ENCODE measurements around the gene CENPX.
"Not testable (repeated sequence)": the region's sequence is repeated elsewhere in the genome, so short reads cannot be mapped to it uniquely, and the experiment has no call there.

CENPX gene

GRCh38 chr17:81984773-81985410, 37.8 kb downstream of the CENPX start:
- Histone ChIP-seq H3K4me3 (ENCODE audit: low read length) (no peak overlapping the region), H3K27ac (ENCODE audit: low read length) (no peak overlapping the region), H3K4me2 (ENCODE audit: low read length) (no peak overlapping the region), H3K27me3 (ENCODE audit: low read depth, low read length) (no peaks in the 10 kb centered on the region), H3K9me3 (ENCODE audit: insufficient read depth, low read length) (no peaks in the 10 kb centered on the region), H4K20me1 (ENCODE audit: insufficient read depth, low read length) (no peaks in the 10 kb centered on the region), H3K4me1 (ENCODE audit: low read length) (no peaks in the 10 kb centered on the region), H3K36me3 (replicated peaks; ENCODE audit: low read depth, low read length) (peaks cover 12% of the 10 kb centered on the region), H3K79me2 (ENCODE audit: low read length) (no peaks in the 10 kb centered on the region), H2AFZ (ENCODE audit: low read depth, low read length) (no peak overlapping the region), H3K9ac (ENCODE audit: low read length) (no peak overlapping the region)
- TF ChIP-seq EZH2phosphoT487 (IDR thresholded peaks at IDR 0.05; ENCODE audit: low read depth) (no peak), CTCF (IDR thresholded peaks at IDR 0.05; ENCODE audit: low read depth, low read length) (no peak)

- Histone ChIP-seq H3K4me2 (ENCODE audit: low read length) (no peak overlapping the region), H3K27ac (ENCODE audit: low read length) (no peak overlapping the region)
Observed at GRCh38 chr17:81983639-81984373, 38.9 kb downstream of the CENPX start.

GRCh38 chr17:81983011-81983638, 39.6 kb downstream of the CENPX start:
- Histone ChIP-seq H3K9me3 (ENCODE audit: insufficient read depth, low read length) (no peaks in the 10 kb centered on the region), H4K20me1 (ENCODE audit: insufficient read depth, low read length) (no peaks in the 10 kb centered on the region), H3K79me2 (ENCODE audit: low read length) (peaks cover 4% of the 10 kb centered on the region; the same call in 1 of the 2 replicates), H2AFZ (ENCODE audit: low read depth, low read length) (no peak overlapping the region), H3K4me1 (ENCODE audit: low read length) (peaks cover 4% of the 10 kb centered on the region; the same call in 1 of the 2 replicates), H3K36me3 (replicated peaks; ENCODE audit: low read depth, low read length) (peaks cover 12% of the 10 kb centered on the region), H3K4me3 (ENCODE audit: low read length) (no peak overlapping the region), H3K27ac (ENCODE audit: low read length) (no peak overlapping the region), H3K4me2 (ENCODE audit: low read length) (no peak overlapping the region), H3K27me3 (ENCODE audit: low read depth, low read length) (no peaks in the 10 kb centered on the region), H3K9ac (ENCODE audit: low read length) (no peak overlapping the region)
- TF ChIP-seq CTCF (IDR thresholded peaks at IDR 0.05; ENCODE audit: low read depth, low read length), result no peak
- no peak for TF ChIP-seq EZH2phosphoT487 (IDR thresholded peaks at IDR 0.05; ENCODE audit: low read depth)

More at GRCh38 chr17:81983639-81984373, 38.9 kb downstream of the CENPX start:
- no peaks in the 10 kb centered on the region for H3K9me3 ChIP-seq (ENCODE audit: insufficient read depth, low read length)
- H3K4me1 ChIP-seq (ENCODE audit: low read length), result no peaks in the 10 kb centered on the region
- H3K36me3 ChIP-seq (replicated peaks; ENCODE audit: low read depth, low read length), result peaks cover 12% of the 10 kb centered on the region
- H2AFZ ChIP-seq (ENCODE audit: low read depth, low read length), result no peak overlapping the region
- no peaks in the 10 kb centered on the region for H4K20me1 ChIP-seq (ENCODE audit: insufficient read depth, low read length)
- H3K9ac ChIP-seq (ENCODE audit: low read length), result no peak overlapping the region
- no peaks in the 10 kb centered on the region for H3K27me3 ChIP-seq (ENCODE audit: low read depth, low read length)
- no peaks in the 10 kb centered on the region for H3K79me2 ChIP-seq (ENCODE audit: low read length)
- H3K4me3 ChIP-seq (ENCODE audit: low read length), result no peak overlapping the region
- TF ChIP-seq CTCF (IDR thresholded peaks at IDR 0.05; ENCODE audit: low read depth, low read length) (no peak), EZH2phosphoT487 (IDR thresholded peaks at IDR 0.05; ENCODE audit: low read depth) (no peak)

GRCh38 chr17:81981511-81981910, 41.2 kb downstream of the CENPX start:
- H3K79me2 ChIP-seq (ENCODE audit: low read length); H3K9me3 ChIP-seq (ENCODE audit: insufficient read depth, low read length); H2AFZ ChIP-seq (ENCODE audit: low read depth, low read length); H3K27me3 ChIP-seq (ENCODE audit: low read depth, low read length); H3K4me1 ChIP-seq (ENCODE audit: low read length); H3K4me2 ChIP-seq (ENCODE audit: low read length); H3K4me3 ChIP-seq (ENCODE audit: low read length); H3K27ac ChIP-seq (ENCODE audit: low read length); H3K36me3 ChIP-seq (replicated peaks; ENCODE audit: low read depth, low read length); H3K9ac ChIP-seq (ENCODE audit: low read length); H4K20me1 ChIP-seq (ENCODE audit: insufficient read depth, low read length): not testable (repeated sequence)

Data from OCI-LY3 (cell line).